HepG2 (cell line): ENCODE data around the gene DDOST. TPM values are rescaled to one million over a fixed set of nuclear protein-coding genes. Genes with fewer than 3 reads are reported as not detected.

Experiments used
- BHLHE40 ChIP-seq: IDR thresholded peaks from 2 replicates; pipeline ENCODE4 v1.6.1; 2011; ENCODE audit warnings: low read length, improper control_type of control experiment
- CENPT ChIP-seq: sonication (generic); formaldehyde crosslinking; IDR thresholded peaks from 2 replicates; pipeline ENCODE4 v1.8.0; 2022; ENCODE audit warnings: low read depth, mild to moderate bottlenecking, moderate library complexity, missing genetic modification reagents
- EED ChIP-seq: sonication (generic); formaldehyde crosslinking; IDR thresholded peaks from 2 replicates; pipeline ENCODE4 v1.5.0; 2020; ENCODE audit warnings: mild to moderate bottlenecking, missing genetic modification reagents
- EZH2 ChIP-seq: conservative IDR thresholded peaks from 2 replicates; pipeline ENCODE4 v1.6.1; 2012; ENCODE audit warnings: mild to moderate bottlenecking, low read depth, low read length, moderate library complexity
- FIP1L1 ChIP-seq: fragments of 200-400 bp; formaldehyde crosslinking; IDR thresholded peaks from 2 replicates; pipeline ENCODE4 v1.6.1; 2018; ENCODE audit warnings: low read depth, mild to moderate bottlenecking, low read length, moderate library complexity, borderline replicate concordance; ENCODE audit not compliant: insufficient read depth
- FOSL1 ChIP-seq: sonication (generic); formaldehyde crosslinking; IDR thresholded peaks from 2 replicates; pipeline ENCODE4 v1.9.0; 2021; ENCODE audit warnings: missing genetic modification reagents, borderline replicate concordance
- GABPA ChIP-seq, 2 experiments: IDR thresholded peaks; 2 replicates each; pipeline ENCODE4 v1.6.1; 2011 to 2016; ENCODE audit warnings: low read depth in 2 of 2, low read length in 1 of 2, missing biosample characterization in 1 of 2, missing genetic modification characterization in 1 of 2
- MED13 ChIP-seq: sonication (generic); formaldehyde crosslinking; IDR thresholded peaks from 2 replicates; pipeline ENCODE4 v1.5.0; 2020; ENCODE audit warnings: missing genetic modification reagents
- PHF8 ChIP-seq: sonication (generic); formaldehyde crosslinking; IDR thresholded peaks from 2 replicates; pipeline ENCODE4 v1.5.0; 2020; ENCODE audit warnings: missing genetic modification reagents
- RCOR2 ChIP-seq: IDR thresholded peaks from 2 replicates; pipeline ENCODE4 v1.6.1; 2016; ENCODE audit warnings: missing biosample characterization, missing genetic modification reagents
- SOX6 ChIP-seq, 2 experiments: fragments of 450-650 bp in 1 of 2; sonication (generic) in 1 of 2; formaldehyde crosslinking in 1 of 2; IDR thresholded peaks; 2 replicates each; pipeline versions ENCODE4 v1.4.0 to v1.6.1; 2017 to 2020; ENCODE audit warnings: antibody characterized with exemption in 1 of 2, mild to moderate bottlenecking in 1 of 2, missing genetic modification reagents in 1 of 2
- SP140L ChIP-seq: sonication (generic); formaldehyde crosslinking; IDR thresholded peaks from 2 replicates; pipeline ENCODE4 v1.4.0; 2020; ENCODE audit warnings: missing genetic modification reagents, borderline replicate concordance
- XBP1 ChIP-seq: sonication (generic); formaldehyde crosslinking; IDR thresholded peaks from 2 replicates; pipeline ENCODE4 v1.5.0; 2020; ENCODE audit warnings: missing genetic modification reagents
- ZBTB33 ChIP-seq: sonication (generic); formaldehyde crosslinking; IDR thresholded peaks from 2 replicates; pipeline ENCODE4 v1.4.0; 2020; ENCODE audit warnings: missing genetic modification reagents
- ZBTB43 ChIP-seq: sonication (generic); formaldehyde crosslinking; conservative IDR thresholded peaks from 2 replicates; pipeline ENCODE4 v1.4.0; 2020; ENCODE audit warnings: missing genetic modification reagents
- ZKSCAN5 ChIP-seq: sonication (generic); formaldehyde crosslinking; IDR thresholded peaks from 2 replicates; pipeline ENCODE4 v1.5.1; 2020; ENCODE audit warnings: mild to moderate bottlenecking, missing genetic modification reagents
- ZNF10 ChIP-seq: sonication (generic); formaldehyde crosslinking; IDR thresholded peaks from 2 replicates; pipeline ENCODE4 v1.4.0; 2020; ENCODE audit warnings: mild to moderate bottlenecking, low read depth, missing genetic modification reagents, borderline replicate concordance
- ZNF235 ChIP-seq: sonication (generic); formaldehyde crosslinking; IDR thresholded peaks from 2 replicates; pipeline ENCODE4 v1.8.1; 2023; ENCODE audit warnings: mild to moderate bottlenecking, missing genetic modification reagents, borderline replicate concordance
- ZNF326 ChIP-seq: sonication (generic); formaldehyde crosslinking; IDR thresholded peaks from 2 replicates; pipeline ENCODE4 v1.4.0; 2020; ENCODE audit warnings: missing genetic modification reagents, borderline replicate concordance
- ZNF550 ChIP-seq: sonication (generic); formaldehyde crosslinking; IDR thresholded peaks from 2 replicates; pipeline ENCODE4 v1.4.0; 2020; ENCODE audit warnings: mild to moderate bottlenecking, missing genetic modification reagents, borderline replicate concordance
- ZNF770 ChIP-seq: sonication (generic); formaldehyde crosslinking; IDR thresholded peaks from 2 replicates; pipeline ENCODE4 v1.5.0; 2020; ENCODE audit warnings: mild to moderate bottlenecking, missing genetic modification reagents
- ZNF781 ChIP-seq: sonication (generic); formaldehyde crosslinking; IDR thresholded peaks from 2 replicates; pipeline ENCODE4 v1.5.1; 2020; ENCODE audit warnings: borderline replicate concordance, mild to moderate bottlenecking, missing genetic modification reagents; ENCODE audit errors: not compliant biosample characterization
- polyA plus RNA-seq, 8 experiments: library from polyadenylated mRNA; depleted of rRNA in 3 of 8; stranded (reverse) in 7 of 8; unstranded in 1 of 8; fragments of >200 nt; fragmentation: Illumina TruSeq in 4 of 8; extraction: Trizol in 4 of 8; gene quantifications; 2 replicates each; pipeline versions ENCODE4 v1.2.1 to v1.2.3, GENCODE V29; 2011 to 2016; ENCODE audit warnings: low read depth in 4 of 8, missing spikeins in 1 of 8, mixed read lengths in 1 of 8; ENCODE audit not compliant: insufficient read depth in 1 of 8
- total RNA-seq, 5 experiments: library from RNA; depleted of rRNA; stranded (reverse); fragments of >200 nt; fragmentation: Illumina TruSeq; extraction: Trizol; gene quantifications; 2 replicates each; pipeline ENCODE4 v1.2.3, GENCODE V29; 2016; ENCODE audit warnings: low read depth in 1 of 5

DDOST gene
- total and polyA plus RNA-seq, 2 of the 13 experiments (the other 11 are each of a cell fraction or from before 2014, with no cell fraction given) = 335 to 494 TPM

- TF ChIP-seq CENPT (no peak), ZNF781 (CRISPR knock-in tag) (no peak), FIP1L1 (no peak), XBP1 (no peak), BHLHE40 (peak; percentile 99), MED13 (CRISPR knock-in tag) (0 out of 2 replicates have a peak, but pooled peaks have one; percentile 52), EZH2 (no peak), PHF8 (CRISPR knock-in tag) (no peak), GABPA (IDR thresholded peaks at IDR 0.05; ENCODE audit: low read depth, low read length) (no peak), GABPA (CRISPR knock-in tag; IDR thresholded peaks at IDR 0.05; ENCODE audit: low read depth) (0 out of 2 replicates have a peak, but pooled peaks have one; percentile 19), ZNF770 (CRISPR knock-in tag) (peak; percentile 86), ZNF326 (CRISPR knock-in tag) (no peak), ZNF10 (CRISPR knock-in tag) (no peak), SOX6 (IDR thresholded peaks at IDR 0.05) (no peak), SOX6 (CRISPR knock-in tag; IDR thresholded peaks at IDR 0.05) (peak; percentile 38), RCOR2 (CRISPR knock-in tag) (0 out of 2 replicates have a peak, but pooled peaks have one; percentile 41), ZBTB43 (CRISPR knock-in tag) (no peak), SP140L (no peak), ZKSCAN5 (CRISPR knock-in tag) (no peak), ZNF235 (CRISPR knock-in tag) (no peak), ZBTB33 (0 out of 2 replicates have a peak, but pooled peaks have one; percentile 25), ZNF550 (no peak), FOSL1 (no peak), EED (CRISPR knock-in tag) (peak; percentile 79; the same call in 1 of the 2 replicates)
Measured at GRCh38 chr1:20696397-20697333, 35.5 kb upstream of the DDOST start (continued).
